ENCODE data around the gene FAM168B. TPM values are rescaled to one million over a fixed set of nuclear protein-coding genes. Genes with fewer than 3 reads are reported as not detected.

FAM168B gene
- total RNA-seq, 4 donors from 2014 or later, result 70.4 to 130 (median 99.0) TPM

GRCh38 chr2:131127981-131128380 lies 34.7 kb upstream of the FAM168B start:
- H3K4me1 ChIP-seq, result no peaks in the 10 kb centered on the region
- no peaks in the 10 kb centered on the region for H3K9me3 ChIP-seq
- no peak for DNase-seq (ENCODE audit: low spot score in 2 of 2)
- no peak overlapping the region for H3K27ac ChIP-seq
- TF ChIP-seq POLR2AphosphoS5 (IDR thresholded peaks at IDR 0.05), result no peak
- no peak for TF ChIP-seq POLR2A (IDR thresholded peaks at IDR 0.05)
- TF ChIP-seq EP300 (IDR thresholded peaks at IDR 0.05), result no peak
- TF ChIP-seq CTCF (IDR thresholded peaks at IDR 0.05), result no peak
- H3K27me3 ChIP-seq, result no peaks in the 10 kb centered on the region
- no peak overlapping the region for H3K4me3 ChIP-seq
- WGBS, result 86% methylated on average over 3 of the region's 3 CpGs
- peaks cover 77% of the 10 kb centered on the region for H3K36me3 ChIP-seq

DNA sequence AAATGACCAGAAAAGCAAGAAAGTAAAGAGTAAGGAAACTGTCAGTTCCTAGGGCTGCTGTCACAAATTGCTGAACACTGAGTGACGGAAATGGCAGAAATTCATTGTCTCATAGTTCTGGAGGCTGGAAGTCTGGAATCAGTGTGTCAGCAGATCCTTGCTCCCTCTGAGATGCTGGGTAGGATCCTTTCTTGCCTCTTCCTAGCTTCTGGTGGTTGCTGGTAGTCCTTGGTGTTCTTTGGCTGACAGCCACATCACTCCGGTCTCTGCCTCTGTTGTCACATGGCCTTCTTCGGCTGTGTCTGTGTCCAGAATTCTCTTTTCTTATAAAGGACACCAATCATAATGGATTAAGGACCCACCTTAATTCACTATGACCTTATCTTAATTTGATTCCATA lies 33.8 kb upstream of the FAM168B start:
- WGBS, result 85% methylated on average over 3 of the region's 3 CpGs
- H3K36me3 ChIP-seq, result peaks cover 73% of the 10 kb centered on the region

DNA sequence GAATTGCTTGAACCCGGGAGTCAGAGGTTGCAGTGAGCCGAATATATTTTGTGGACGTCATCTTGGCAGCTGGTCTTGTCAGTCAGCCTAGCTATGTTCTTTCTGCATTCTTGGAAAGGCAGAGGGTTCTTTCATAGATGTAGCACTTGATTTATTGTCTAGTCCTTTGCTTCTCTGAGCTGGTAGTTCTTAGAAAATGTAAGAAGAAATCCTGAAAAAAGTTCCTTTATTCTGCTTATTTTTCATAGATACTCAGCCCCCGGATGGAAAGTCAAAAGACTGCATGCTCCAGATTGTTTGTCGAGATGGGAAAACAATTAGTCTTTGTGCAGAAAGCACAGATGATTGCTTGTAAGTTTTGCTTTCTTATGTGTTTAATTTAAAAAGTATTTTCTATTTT lies 33.2 kb upstream of the FAM168B start:
- Histone ChIP-seq H3K4me3 (no peak overlapping the region), H3K27ac (no peak overlapping the region), H3K9me3 (no peaks in the 10 kb centered on the region), H3K4me1 (no peaks in the 10 kb centered on the region), H3K27me3 (no peaks in the 10 kb centered on the region), H3K36me3 (peaks cover 75% of the 10 kb centered on the region)
- no peak for DNase-seq (ENCODE audit: low spot score in 2 of 2)
- TF ChIP-seq CTCF (IDR thresholded peaks at IDR 0.05) (no peak), POLR2AphosphoS5 (IDR thresholded peaks at IDR 0.05) (no peak), EP300 (IDR thresholded peaks at IDR 0.05) (no peak), POLR2A (IDR thresholded peaks at IDR 0.05) (no peak)
- 75% methylated on average over 5 of the region's 5 CpGs for WGBS

More for the DNA sequence above, 33.8 kb upstream of the FAM168B start:
- H3K4me1 ChIP-seq, result no peaks in the 10 kb centered on the region
- no peak overlapping the region for H3K4me3 ChIP-seq
- H3K27ac ChIP-seq, result no peak overlapping the region
- H3K9me3 ChIP-seq, result no peaks in the 10 kb centered on the region
- no peaks in the 10 kb centered on the region for H3K27me3 ChIP-seq
- no peak for TF ChIP-seq EP300 (IDR thresholded peaks at IDR 0.05)
- no peak for TF ChIP-seq POLR2AphosphoS5 (IDR thresholded peaks at IDR 0.05)
- TF ChIP-seq CTCF (IDR thresholded peaks at IDR 0.05), result no peak
- no peak for TF ChIP-seq POLR2A (IDR thresholded peaks at IDR 0.05)
- no peak for DNase-seq (ENCODE audit: low spot score in 2 of 2)

GRCh38 chr2:131125195-131125757 lies 32.0 kb upstream of the FAM168B start:
- Histone ChIP-seq H3K9me3 (no peaks in the 10 kb centered on the region), H3K4me3 (no peak overlapping the region), H3K27ac (no peak overlapping the region), H3K36me3 (peaks cover 69% of the 10 kb centered on the region), H3K27me3 (no peaks in the 10 kb centered on the region), H3K4me1 (no peaks in the 10 kb centered on the region)
- 87% methylated on average over 7 of the region's 7 CpGs for WGBS
- DNase-seq (ENCODE audit: low spot score in 2 of 2), result no peak
- TF ChIP-seq POLR2A (IDR thresholded peaks at IDR 0.05) (no peak), CTCF (IDR thresholded peaks at IDR 0.05) (no peak), POLR2AphosphoS5 (IDR thresholded peaks at IDR 0.05) (no peak), EP300 (IDR thresholded peaks at IDR 0.05) (no peak)

GRCh38 chr2:131123192-131123591 lies 29.9 kb upstream of the FAM168B start:
- TF ChIP-seq POLR2AphosphoS5 (IDR thresholded peaks at IDR 0.05), result no peak
- TF ChIP-seq POLR2A (IDR thresholded peaks at IDR 0.05), result no peak
- TF ChIP-seq CTCF (IDR thresholded peaks at IDR 0.05), result no peak
- TF ChIP-seq EP300 (IDR thresholded peaks at IDR 0.05), result no peak
- Histone ChIP-seq H3K36me3 (peaks cover 50% of the 10 kb centered on the region), H3K9me3 (no peaks in the 10 kb centered on the region), H3K4me3 (no peak overlapping the region), H3K27ac (no peak overlapping the region), H3K27me3 (no peaks in the 10 kb centered on the region), H3K4me1 (no peaks in the 10 kb centered on the region)
- WGBS, result 93% methylated on average over 3 of the region's 3 CpGs
- DNase-seq (ENCODE audit: low spot score in 2 of 2), result no peak

All from suprapubic skin (tissue), 4 donors.